ENCODE results near the gene KIAA0408.

- TF ChIP-seq CTCF (IDR thresholded peaks at IDR 0.05) (peak; percentile 39 to 71 (median 60)), POLR2A (IDR thresholded peaks at IDR 0.05) (no peak)
Measured at GRCh38 chr6:127420556-127420955, 38.6 kb downstream of the KIAA0408 start.
